ENCODE results near the gene TMEM101. TPM values are rescaled to one million over a fixed set of nuclear protein-coding genes. Genes with fewer than 3 reads are reported as not detected.

Gene TMEM101
- total and polyA plus RNA-seq, 2 of the 13 experiments (the other 11 are each of a cell fraction or from before 2014, with no cell fraction given): 72.0 to 100 TPM

- TF ChIP-seq BATF2 (CRISPR knock-in tag; IDR thresholded peaks at IDR 0.05) (no peak; the same call in 1 of the 2 replicates), ZNF577 (CRISPR knock-in tag; IDR thresholded peaks at IDR 0.05; ENCODE audit: borderline replicate concordance, low read depth) (no peak), SNAI1 (CRISPR knock-in tag; IDR thresholded peaks at IDR 0.05; ENCODE audit: borderline replicate concordance) (no peak), ZNF253 (CRISPR knock-in tag; IDR thresholded peaks at IDR 0.05; ENCODE audit: borderline replicate concordance) (no peak), FOXO1 (CRISPR knock-in tag; IDR thresholded peaks at IDR 0.05) (peak; percentile 86; the same call in 1 of the 2 replicates), ZNF644 (CRISPR knock-in tag; IDR thresholded peaks at IDR 0.05; ENCODE audit: low read depth) (no peak), REL (CRISPR knock-in tag; conservative IDR thresholded peaks at IDR 0.05) (no peak), IKZF5 (CRISPR knock-in tag; IDR thresholded peaks at IDR 0.05) (peak; percentile 90), SCMH1 (CRISPR knock-in tag; IDR thresholded peaks at IDR 0.05; ENCODE audit: borderline replicate concordance) (no peak), SOX6 (IDR thresholded peaks at IDR 0.05) (no peak), SOX6 (CRISPR knock-in tag; IDR thresholded peaks at IDR 0.05) (peak; percentile 96), ZNF292 (CRISPR knock-in tag; IDR thresholded peaks at IDR 0.05; ENCODE audit: borderline replicate concordance, low read depth) (no peak), FLYWCH1 (CRISPR knock-in tag; IDR thresholded peaks at IDR 0.05) (peak; percentile 41; the same call in 1 of the 2 replicates), EEA1 (CRISPR knock-in tag; IDR thresholded peaks at IDR 0.05; ENCODE audit: borderline replicate concordance) (0 out of 2 replicates have a peak, but pooled peaks have one; percentile 38), ZNF180 (CRISPR knock-in tag; IDR thresholded peaks at IDR 0.05; ENCODE audit: borderline replicate concordance, low read depth) (0 out of 2 replicates have a peak, but pooled peaks have one; percentile 45), DNMT3B (CRISPR knock-in tag; conservative IDR thresholded peaks at IDR 0.05) (no peak), ZNF557 (CRISPR knock-in tag; IDR thresholded peaks at IDR 0.05) (no peak), ZBTB37 (CRISPR knock-in tag; IDR thresholded peaks at IDR 0.05) (no peak; the same call in 1 of the 2 replicates), SP4 (CRISPR knock-in tag; IDR thresholded peaks at IDR 0.05) (peak; percentile 74), ZNF160 (CRISPR knock-in tag; IDR thresholded peaks at IDR 0.05) (0 out of 2 replicates have a peak, but pooled peaks have one; percentile 13), KLF6 (CRISPR knock-in tag; IDR thresholded peaks at IDR 0.05) (no peak), PATZ1 (CRISPR knock-in tag; IDR thresholded peaks at IDR 0.05) (peak; percentile 83)
These were observed 31.0 kb downstream of the TMEM101 start (continued) for GRCh38 chr17:43983515-43984411.

Data from HepG2 (cell line).